Left ventricle myocardium inferior (tissue), 1 donor: Measurements from ENCODE around the gene TMA16. TPM values are rescaled to one million over a fixed set of nuclear protein-coding genes. Genes with fewer than 3 reads are reported as not detected.

Source experiments
- DNase-seq: peaks from one replicate; pipeline ENCODE4 v3.0.0-alpha.2; 2020
- H3K27ac ChIP-seq: fragments of 200-600 bp; replicated peaks from 2 replicates; pipeline ENCODE4 v1.8.0; 2021
- H3K27me3 ChIP-seq: fragments of 200-600 bp; 2 replicates; pipeline ENCODE4 v1.8.0; 2021; ENCODE audit warnings: low read depth
- H3K36me3 ChIP-seq: fragments of 200-600 bp; 2 replicates; pipeline ENCODE4 v1.8.0; 2021
- H3K4me1 ChIP-seq: fragments of 200-600 bp; 2 replicates; pipeline ENCODE4 v1.8.0; 2021
- H3K4me3 ChIP-seq: fragments of 200-600 bp; 2 replicates; pipeline ENCODE4 v1.8.0; 2021; ENCODE audit warnings: mild to moderate bottlenecking, moderate library complexity
- H3K9me3 ChIP-seq: fragments of 200-600 bp; replicated peaks from 2 replicates; pipeline ENCODE4 v1.8.0; 2021
- CTCF ChIP-seq: fragments of 200-600 bp; IDR thresholded peaks from 2 replicates; pipeline ENCODE4 v1.8.0; 2021; ENCODE audit warnings: antibody characterized with exemption, mild to moderate bottlenecking, borderline replicate concordance
- intact Hi-C: fragments of 100-400 bp; cut with micrococcal nuclease; formaldehyde crosslinking; loops from one replicate; pipeline ENCODE4 v1.11.0; 2022
- total RNA-seq: library from RNA; stranded (reverse); fragmentation: NEBNext Ultra II Directional; extraction: Animal tissue kit (Norgen Biotek cat#: 25700); gene quantifications from one replicate; pipeline ENCODE4 v1.2.1, GENCODE V29; 2021
- donor health status: DM: no; HTN: yes; CAD: no; lungs with severe emphysema.

The TMA16 gene
- total RNA-seq, 1 donor from 2014 or later, result 7.1 TPM

GRCh38 chr4:163489929-163490328 is 4.6 kb upstream of the TMA16 start:
- no peaks in the 10 kb centered on the region for H3K9me3 ChIP-seq
- no peaks in the 10 kb centered on the region for H3K27me3 ChIP-seq
- peaks cover 11% of the 10 kb centered on the region for H3K4me1 ChIP-seq
- no peak for DNase-seq
- H3K27ac ChIP-seq, result no peak overlapping the region
- no peaks in the 10 kb centered on the region for H3K36me3 ChIP-seq
- TF ChIP-seq CTCF, result no peak
- H3K4me3 ChIP-seq, result no peak overlapping the region
- intact Hi-C loops, result no loop called here

- H3K4me3 ChIP-seq, result no peak overlapping the region
- intact Hi-C loops, result no loop called here
- no peaks in the 10 kb centered on the region for H3K27me3 ChIP-seq
- TF ChIP-seq CTCF, result no peak
- no peak for DNase-seq
- H3K4me1 ChIP-seq, result peaks cover 25% of the 10 kb centered on the region
- no peaks in the 10 kb centered on the region for H3K36me3 ChIP-seq
- no peaks in the 10 kb centered on the region for H3K9me3 ChIP-seq
- H3K27ac ChIP-seq, result peak overlapping the region; percentile 85
Measured at GRCh38 chr4:163492951-163493504, 1.5 kb upstream of the TMA16 start.

- no peaks in the 10 kb centered on the region for H3K9me3 ChIP-seq
- no peaks in the 10 kb centered on the region for H3K27me3 ChIP-seq
- no peaks in the 10 kb centered on the region for H3K36me3 ChIP-seq
- DNase-seq, result peak; percentile 28
- TF ChIP-seq CTCF, result no peak
- peak overlapping the region; percentile 84 for H3K4me3 ChIP-seq
- peaks cover 25% of the 10 kb centered on the region for H3K4me1 ChIP-seq
- intact Hi-C loops, result no loop called here
- H3K27ac ChIP-seq, result peak overlapping the region; percentile 85
Measured at GRCh38 chr4:163493643-163494359, 689 bp upstream of the TMA16 start.

GRCh38 chr4:163495900-163496299 is 1.4 kb downstream of the TMA16 start:
- Histone ChIP-seq H3K36me3 (no peaks in the 10 kb centered on the region), H3K4me3 (peak overlapping the region; percentile 84), H3K27me3 (no peaks in the 10 kb centered on the region), H3K27ac (no peak overlapping the region), H3K4me1 (peaks cover 25% of the 10 kb centered on the region), H3K9me3 (no peaks in the 10 kb centered on the region)
- intact Hi-C loops, result no loop called here
- DNase-seq, result no peak
- no peak for TF ChIP-seq CTCF

- Histone ChIP-seq H3K27me3 (no peaks in the 10 kb centered on the region), H3K27ac (no peak overlapping the region), H3K36me3 (no peaks in the 10 kb centered on the region), H3K9me3 (no peaks in the 10 kb centered on the region), H3K4me1 (peaks cover 8% of the 10 kb centered on the region), H3K4me3 (no peak overlapping the region)
- no peak for TF ChIP-seq CTCF
- intact Hi-C loops, result no loop called here
- DNase-seq, result no peak
Measured at GRCh38 chr4:163500586-163500985, 6.1 kb downstream of the TMA16 start.
